HG03378 (cell line): ENCODE results near the gene SFI1.
"Not testable (repeated sequence)": the region's sequence is repeated elsewhere in the genome, so short reads cannot be mapped to it uniquely, and the experiment has no call there.

Source experiments
- ATAC-seq: cut with Tn5 transposase; IDR thresholded peaks from one replicate; pipeline ENCODE4 v1.9.1; 2021; ENCODE audit warnings: mild to moderate bottlenecking, moderate library complexity; ENCODE audit not compliant: unreplicated experiment

Gene SFI1

DNA sequence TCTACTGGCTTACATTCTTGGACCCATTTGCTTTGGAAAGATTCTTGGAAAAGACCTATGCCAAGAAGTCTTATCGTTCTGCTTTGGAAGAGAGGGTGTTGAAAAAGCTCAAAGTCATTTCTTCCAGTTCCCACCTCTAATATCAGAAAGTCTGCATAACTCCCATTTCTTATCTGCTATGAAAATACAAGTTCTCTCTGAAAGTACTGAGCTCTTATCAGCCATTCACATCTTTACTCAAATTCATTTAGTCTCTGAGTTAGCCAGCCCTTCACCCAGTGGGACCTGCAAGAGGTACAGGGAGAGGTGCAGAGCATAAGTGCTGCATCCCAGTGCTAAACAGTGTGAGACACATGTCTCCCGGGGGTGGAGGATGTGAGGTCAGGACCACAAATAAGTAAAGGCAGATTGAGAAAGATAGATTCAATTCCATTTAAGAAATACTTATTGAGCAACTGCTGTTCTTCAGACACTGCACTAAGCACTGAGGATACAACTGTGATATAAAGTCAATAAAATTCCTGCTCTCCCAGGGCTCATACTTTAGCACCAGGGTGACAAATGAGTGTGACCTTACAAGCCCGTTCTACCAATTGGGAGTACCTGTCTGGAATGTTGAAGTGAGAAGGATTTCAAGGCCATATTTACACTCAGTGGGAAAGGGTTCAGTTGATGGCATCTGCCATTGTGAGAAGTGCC, 89.0 kb downstream of the SFI1 start:
- no peak for ATAC-seq

DNA sequence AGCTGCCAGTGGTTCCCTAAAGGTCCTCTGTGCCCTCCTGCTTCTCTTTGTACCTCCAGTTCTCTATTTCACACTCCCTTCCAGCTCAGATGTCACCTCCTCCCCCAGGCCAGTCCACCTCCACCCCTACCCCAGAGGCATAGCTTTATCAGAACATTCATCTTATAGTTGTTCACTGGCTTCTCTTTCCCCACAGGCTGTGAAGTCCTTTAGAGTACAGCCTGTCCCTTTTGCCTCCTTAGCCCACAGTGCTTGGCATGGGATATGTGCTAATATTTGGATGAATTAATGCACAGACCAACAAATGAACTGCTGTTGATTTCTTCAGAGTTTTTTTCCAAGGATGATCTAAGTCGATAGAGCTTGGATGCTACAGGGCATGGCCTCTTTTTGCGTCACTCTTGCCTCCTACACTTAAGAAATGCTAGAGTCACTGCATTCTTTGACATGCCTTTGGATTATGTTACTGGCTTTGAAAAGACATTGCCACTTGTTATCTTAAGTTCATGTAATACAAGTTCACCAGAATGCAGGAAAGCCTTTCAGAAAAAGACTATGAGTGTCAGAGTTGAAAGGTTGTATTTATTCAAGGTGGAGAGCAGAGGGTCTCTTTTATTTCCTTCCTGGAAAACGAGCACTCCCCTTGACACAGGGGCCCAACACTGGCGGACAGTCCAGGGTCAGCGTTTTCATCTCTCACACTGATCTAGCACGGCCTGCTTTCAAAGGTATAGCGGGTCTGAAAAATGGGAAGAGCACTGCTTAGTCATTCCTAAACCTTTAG, 90.0 kb downstream of the SFI1 start:
- no peak for ATAC-seq

DNA sequence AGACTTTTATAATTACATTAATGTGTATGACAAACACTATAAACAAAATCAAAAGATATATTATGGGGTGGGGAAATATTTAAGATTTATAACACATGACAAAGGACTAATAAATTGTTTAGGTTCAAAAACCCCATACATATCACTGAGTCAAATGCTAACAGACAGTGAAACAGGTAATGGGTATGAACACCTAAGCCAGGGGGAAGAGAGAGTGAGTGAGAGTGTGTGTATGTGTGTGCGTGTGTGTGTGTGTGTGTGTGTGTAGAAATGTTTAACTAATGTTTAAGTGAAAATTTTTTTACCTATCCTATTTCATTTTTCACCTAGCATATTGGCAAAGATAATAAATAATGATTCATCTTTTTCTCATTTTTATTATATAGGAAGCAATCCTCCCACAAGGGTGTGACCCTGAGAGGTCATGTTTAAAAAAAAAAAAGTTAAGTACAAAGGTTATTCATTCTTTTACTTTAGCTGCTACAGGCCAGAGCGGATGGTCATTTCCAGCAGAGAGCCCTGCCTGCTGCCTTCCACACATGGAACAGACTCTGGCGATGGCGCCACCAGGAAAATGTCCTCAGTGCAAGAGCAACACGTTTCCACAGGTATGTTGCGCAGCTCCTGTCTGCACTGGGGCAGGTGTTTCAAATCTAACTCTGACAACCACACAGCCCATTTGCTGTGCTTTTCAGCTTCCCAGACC, 92.8 kb downstream of the SFI1 start:
- no peak for ATAC-seq

- ATAC-seq, result not testable (repeated sequence)
Measured at GRCh38 chr22:31590161-31590560, 93.8 kb downstream of the SFI1 start.

DNA sequence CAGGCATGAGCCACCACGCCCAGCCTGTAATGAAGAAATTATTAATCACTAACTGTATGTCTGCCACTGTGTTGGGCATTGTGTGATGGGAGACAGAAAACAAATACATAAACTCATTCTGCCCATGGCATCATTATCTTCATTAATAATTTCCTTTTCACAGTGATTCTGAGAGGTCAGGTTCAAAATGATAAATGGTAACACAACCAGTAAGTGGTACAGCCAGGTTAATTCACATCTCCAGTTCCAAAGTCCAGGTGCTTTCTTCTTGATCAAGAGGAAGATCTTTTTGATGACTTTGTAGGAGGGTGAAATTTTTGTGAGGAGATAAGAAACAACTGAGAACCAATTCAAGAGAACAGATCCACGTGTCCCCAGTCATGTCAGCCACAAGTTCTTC, 98.9 kb downstream of the SFI1 start:
- ATAC-seq, result no peak

- no peak for ATAC-seq
Measured at GRCh38 chr22:31602259-31602952, 106.1 kb downstream of the SFI1 start.

- no peak for ATAC-seq
Measured at GRCh38 chr22:31603081-31603525, 106.8 kb downstream of the SFI1 start.

DNA sequence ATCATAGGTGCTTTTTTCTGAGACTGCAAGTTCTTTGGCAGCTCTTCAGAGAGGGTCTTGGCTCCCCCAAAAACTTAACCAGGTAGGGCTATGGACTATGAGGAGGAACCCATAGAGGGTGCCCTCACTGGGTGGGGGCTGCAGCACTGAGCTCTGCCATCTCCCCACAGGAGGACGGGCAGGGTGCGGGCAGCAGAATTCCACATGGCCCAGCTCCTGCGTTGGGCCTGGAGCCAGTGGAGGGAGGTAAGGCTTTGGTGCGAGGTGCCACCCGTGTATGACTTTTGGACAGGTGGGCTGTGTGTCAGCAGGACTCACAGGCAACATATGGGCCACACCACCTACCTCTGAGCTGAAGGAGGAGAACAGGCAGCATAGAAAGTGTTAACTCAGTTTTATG, 107.2 kb downstream of the SFI1 start:
- ATAC-seq, result no peak

DNA sequence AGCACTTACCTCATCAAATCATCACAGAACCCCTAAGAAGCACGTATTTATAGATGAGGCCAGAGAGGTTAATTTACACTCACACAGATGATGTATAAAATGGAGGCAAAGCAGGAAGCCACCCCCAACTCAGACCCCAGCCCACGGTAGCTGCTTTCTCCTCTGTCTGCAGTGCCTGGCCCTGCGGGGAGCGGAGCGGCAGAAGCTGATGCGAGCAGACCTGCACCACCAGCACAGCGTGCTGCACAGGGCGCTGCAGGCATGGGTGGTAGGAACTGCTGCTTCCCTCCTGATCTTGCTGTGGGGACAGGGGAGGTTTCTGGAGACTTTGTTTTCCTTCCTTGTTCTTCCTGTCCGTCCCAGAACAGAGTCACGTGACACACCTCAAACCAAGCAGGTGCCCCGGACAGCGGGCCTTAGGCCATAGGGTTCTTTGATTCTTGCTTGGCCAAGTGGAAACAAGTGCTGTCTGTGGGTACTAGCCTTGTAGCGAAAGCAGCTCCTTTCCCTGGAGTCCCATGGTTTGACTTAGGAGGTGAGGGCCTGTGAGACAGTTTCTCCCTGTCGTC, 107.9 kb downstream of the SFI1 start:
- no peak for ATAC-seq

DNA sequence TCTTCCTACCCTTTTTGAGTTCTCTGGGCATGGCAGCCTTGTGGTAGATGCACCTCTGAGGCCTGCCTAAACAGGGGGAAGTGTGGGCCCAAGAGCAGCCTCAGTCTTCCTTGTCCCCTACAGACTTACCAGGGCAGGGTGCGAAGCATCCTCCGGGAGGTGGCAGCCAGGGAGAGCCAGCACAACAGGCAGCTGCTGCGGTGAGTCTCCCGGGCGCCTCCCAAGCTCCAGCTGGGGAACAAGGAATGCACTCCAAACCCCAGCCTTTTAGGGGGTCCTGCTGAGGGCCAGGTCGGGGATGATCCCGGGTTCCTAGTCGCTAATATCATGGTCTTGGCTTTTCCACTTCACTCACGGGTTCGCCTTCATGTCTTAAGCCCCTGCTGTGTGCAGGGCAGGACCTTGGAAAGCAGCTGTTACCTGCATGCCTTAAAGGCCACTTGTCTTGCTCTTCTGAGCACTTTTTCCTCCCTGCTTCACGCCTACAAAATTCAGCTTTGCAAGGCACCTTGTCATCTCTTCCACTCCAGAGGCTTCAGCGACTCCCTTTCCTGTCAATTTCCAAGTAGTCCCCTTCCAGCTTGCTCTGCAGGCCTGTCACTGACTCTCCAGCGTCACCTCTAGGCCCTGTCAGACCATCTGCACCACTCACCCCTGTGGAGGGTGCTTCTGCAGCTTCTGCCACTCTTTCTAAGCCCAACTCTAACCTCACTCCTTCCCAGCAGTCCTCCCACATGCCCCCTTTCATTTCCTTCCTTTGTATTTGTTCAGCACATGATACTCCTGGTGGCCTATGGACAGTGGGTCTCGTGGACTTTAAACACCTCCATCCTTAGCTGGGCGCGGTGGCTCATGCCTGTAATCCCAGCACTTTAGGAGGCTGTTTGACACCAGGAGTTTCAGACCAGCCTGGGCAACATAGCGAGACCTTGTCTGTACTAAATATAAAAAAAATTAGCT, 108.7 kb downstream of the SFI1 start:
- ATAC-seq, result no peak

DNA sequence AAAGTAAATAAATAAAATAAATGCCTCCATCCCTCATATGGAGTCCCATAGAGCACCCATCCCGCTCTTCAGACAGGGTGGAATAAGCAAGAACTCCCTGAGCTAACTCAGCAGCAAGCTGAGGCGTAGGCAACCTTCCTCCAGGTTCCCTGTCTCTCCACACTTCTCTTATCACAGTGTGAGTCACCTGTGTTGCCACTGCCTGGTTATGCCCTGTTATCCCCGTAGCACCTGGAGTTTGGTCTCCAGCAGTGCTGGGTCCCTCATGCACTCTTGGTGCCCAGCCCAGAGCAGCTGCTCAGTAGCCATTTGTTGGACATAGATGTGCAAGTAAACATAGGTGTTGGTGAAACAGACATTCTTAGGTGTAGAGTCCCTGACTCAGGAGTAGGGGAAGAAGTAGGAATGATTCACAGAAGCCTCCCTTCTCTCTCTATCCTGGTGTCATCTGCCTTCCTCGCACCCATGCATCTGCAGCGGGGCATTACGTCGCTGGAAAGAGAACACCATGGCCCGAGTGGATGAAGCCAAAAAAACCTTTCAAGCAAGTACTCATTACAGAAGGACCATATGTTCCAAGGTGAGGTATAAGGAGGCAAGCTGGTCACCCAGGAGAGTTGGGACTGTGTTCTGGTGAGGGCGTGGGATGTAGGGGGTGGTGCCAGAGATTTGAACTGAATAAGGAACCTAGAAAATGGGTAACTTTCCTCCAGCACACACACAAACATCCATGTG, 109.7 kb downstream of the SFI1 start:
- no peak for ATAC-seq

DNA sequence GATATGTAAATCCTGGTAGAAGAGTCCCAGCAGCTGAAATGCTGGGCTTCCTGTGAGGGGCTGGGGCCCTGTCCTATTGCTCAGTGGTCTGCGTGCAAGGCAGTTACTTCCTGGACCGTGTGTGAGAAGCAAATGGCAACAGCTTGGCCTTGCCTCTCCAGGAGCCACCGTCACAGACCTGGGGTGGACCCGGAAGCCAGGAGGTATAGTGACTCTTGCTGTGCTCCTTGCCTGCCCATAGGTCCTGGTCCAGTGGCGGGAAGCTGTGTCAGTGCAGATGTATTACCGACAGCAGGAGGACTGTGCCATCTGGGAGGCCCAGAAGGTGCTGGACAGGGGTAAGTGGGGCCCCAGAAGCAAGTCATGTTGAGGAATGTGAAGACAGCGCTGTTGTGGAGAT, 111.4 kb downstream of the SFI1 start:
- no peak for ATAC-seq

DNA sequence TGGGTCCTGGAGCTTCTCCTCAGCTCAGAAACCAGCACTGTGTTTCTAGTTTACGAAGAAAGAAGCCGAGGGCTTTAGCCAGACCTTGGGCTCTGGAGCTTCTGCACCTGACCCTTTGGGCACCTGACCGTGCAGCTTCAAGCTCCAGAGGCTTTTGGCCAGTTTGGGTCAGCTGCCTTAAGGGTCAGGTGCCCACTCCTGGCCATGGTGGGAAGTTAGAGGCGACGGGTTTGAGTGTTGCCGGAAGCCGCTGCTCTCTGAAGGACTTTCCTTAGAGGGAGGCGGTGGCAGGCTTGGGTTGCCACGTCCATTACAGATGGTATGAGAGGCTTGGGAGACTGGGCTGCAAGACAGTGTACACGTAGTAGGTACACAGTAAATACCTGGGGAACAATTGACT, 113.4 kb downstream of the SFI1 start:
- ATAC-seq, result no peak

GRCh38 chr22:31610611-31611010, 114.3 kb downstream of the SFI1 start:
- ATAC-seq, result no peak

DNA sequence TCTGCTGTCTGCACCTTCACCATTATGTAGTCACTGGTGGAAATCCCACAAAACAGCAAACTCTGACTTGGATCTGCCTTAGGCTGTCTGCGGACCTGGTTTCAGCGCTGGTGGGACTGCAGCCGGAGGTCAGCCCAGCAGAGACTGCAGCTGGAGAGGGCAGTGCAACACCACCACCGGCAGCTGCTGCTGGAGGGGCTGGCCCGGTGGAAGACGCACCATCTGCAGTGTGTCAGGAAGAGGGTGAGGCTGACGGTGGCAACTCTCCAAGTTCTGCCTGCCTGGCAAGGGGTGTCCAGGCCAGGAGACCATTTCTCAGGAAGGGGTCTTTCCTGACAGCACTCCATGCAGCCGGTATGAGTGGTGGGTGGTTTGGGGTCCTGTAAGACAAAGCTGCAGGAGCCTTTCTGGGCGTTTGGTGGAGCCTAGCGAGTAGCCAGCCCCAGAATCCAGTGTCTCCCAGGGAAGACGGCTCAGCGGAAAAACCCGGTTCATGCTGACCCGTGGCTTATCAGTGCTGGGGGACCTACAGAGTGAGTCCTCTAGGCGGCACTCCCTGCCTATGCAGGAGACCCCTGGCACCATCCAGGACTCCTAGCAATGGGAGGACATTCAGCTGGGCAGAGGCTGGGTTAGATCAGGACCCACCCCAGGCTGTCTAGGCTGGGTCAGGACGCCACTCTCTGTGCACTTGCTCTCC, 114.9 kb downstream of the SFI1 start:
- ATAC-seq, result no peak

- ATAC-seq, result no peak
Measured at GRCh38 chr22:31612891-31613285, 116.6 kb downstream of the SFI1 start.

- ATAC-seq, result no peak
Measured at GRCh38 chr22:31613286-31613903, 117.1 kb downstream of the SFI1 start.

- ATAC-seq, result no peak
Measured at GRCh38 chr22:31613904-31614296, 117.6 kb downstream of the SFI1 start.
